ENCODE data around the gene CRIM1.

Gene CRIM1

DNA sequence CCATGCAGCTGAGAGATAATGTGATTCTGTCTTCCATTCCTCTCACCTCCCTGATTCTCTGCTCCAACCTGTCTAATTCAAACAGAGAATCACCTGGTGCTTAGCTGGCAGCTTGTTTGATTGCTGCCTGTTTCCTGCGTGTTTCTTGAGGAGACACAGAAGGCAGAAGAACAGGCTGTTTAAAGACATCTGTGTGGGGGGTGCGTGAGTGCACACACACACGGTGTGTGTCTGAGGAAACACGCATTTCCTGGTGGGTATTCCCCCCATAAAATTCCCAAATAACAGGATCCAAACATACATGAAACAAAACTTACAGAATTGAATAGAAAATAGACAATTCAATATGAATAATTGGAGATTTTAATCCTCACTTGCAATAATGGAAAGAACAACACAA, 29.3 kb upstream of the CRIM1 start:
- Histone ChIP-seq H3K27me3 (no peaks in the 10 kb centered on the region), H3K9me3 (no peaks in the 10 kb centered on the region), H3K4me3 (ENCODE audit: low read depth in 1 of 2, low read length in 1 of 2) (no peak overlapping the region), H3K4me1 (ENCODE audit: control insufficient read depth in 1 of 2, insufficient read depth in 1 of 2, low read depth in 1 of 2, low read length in 1 of 2) (no peaks in the 10 kb centered on the region), H3K27ac (no peak overlapping the region), H3K36me3 (no peaks in the 10 kb centered on the region)
- TF ChIP-seq, protein P1, sequence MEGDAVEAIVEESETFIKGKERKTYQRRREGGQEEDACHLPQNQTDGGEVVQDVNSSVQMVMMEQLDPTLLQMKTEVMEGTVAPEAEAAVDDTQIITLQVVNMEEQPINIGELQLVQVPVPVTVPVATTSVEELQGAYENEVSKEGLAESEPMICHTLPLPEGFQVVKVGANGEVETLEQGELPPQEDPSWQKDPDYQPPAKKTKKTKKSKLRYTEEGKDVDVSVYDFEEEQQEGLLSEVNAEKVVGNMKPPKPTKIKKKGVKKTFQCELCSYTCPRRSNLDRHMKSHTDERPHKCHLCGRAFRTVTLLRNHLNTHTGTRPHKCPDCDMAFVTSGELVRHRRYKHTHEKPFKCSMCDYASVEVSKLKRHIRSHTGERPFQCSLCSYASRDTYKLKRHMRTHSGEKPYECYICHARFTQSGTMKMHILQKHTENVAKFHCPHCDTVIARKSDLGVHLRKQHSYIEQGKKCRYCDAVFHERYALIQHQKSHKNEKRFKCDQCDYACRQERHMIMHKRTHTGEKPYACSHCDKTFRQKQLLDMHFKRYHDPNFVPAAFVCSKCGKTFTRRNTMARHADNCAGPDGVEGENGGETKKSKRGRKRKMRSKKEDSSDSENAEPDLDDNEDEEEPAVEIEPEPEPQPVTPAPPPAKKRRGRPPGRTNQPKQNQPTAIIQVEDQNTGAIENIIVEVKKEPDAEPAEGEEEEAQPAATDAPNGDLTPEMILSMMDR (IDR thresholded peaks at IDR 0.05) = no peak

DNA sequence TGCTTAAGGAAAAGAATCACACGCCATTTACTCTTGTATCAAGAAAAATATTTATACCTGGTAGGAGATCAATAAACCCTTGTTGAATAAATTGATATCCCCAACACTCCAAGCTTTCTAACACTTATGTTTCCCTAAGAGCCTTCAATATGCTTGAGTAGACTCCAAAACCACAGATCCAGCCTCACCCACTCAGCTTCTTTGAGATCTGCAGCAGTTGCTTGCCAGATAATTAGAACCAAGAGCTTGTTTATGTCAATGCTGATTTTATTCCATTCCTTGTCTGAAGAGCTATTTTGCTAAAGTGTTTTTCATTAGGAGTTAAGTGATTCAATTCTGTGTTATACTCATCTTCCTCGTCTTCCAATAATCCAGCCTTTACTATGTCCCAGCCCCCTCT, 26.3 kb upstream of the CRIM1 start:
- Histone ChIP-seq H3K4me1 (ENCODE audit: control insufficient read depth in 1 of 2, insufficient read depth in 1 of 2, low read depth in 1 of 2, low read length in 1 of 2) (no peaks in the 10 kb centered on the region), H3K9me3 (no peaks in the 10 kb centered on the region), H3K36me3 (no peaks in the 10 kb centered on the region), H3K27ac (no peak overlapping the region), H3K4me3 (ENCODE audit: low read depth in 1 of 2, low read length in 1 of 2) (no peak overlapping the region), H3K27me3 (peaks cover 6% of the 10 kb centered on the region)
- TF ChIP-seq, protein P1 (IDR thresholded peaks at IDR 0.05) = no peak

DNA sequence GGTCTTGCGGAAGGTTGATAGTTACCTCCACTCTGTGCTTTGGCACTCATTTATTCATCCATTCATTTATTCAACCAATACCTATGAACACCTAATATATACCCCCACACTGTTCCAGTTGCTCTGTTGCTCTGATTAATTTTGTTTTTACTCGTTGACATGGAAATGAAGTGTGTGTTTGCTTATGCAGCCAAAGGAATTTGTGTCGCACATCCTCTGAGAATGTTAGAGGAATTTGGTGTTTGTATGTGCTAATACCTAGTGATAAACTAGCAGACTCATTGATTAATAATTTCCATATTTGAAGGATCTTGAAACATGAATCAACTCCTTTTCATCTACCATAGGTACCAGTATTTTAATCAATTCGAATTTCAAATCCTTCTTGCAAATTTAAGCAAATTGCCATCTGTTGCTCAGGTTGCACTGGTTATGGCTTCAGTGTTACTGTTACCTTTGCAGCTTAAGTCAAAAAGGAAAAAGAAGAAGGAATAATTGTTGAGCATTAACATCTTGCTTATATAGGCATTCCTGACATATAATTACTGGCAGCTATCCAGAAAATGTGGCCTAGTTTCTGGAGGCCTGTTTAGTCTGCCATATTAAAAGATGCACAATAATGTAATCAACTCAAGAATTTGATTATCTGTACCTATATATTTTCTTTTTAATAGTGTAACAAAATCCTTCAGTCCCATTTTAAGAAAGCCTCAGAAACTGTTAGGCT, 25.7 kb upstream of the CRIM1 start:
- Histone ChIP-seq H3K27ac (no peak overlapping the region), H3K4me1 (ENCODE audit: control insufficient read depth in 1 of 2, insufficient read depth in 1 of 2, low read depth in 1 of 2, low read length in 1 of 2) (no peaks in the 10 kb centered on the region), H3K27me3 (peaks cover 6% of the 10 kb centered on the region), H3K4me3 (ENCODE audit: low read depth in 1 of 2, low read length in 1 of 2) (no peak overlapping the region), H3K9me3 (no peaks in the 10 kb centered on the region), H3K36me3 (no peaks in the 10 kb centered on the region)
- TF ChIP-seq, protein P1 (IDR thresholded peaks at IDR 0.05) = no peak

DNA sequence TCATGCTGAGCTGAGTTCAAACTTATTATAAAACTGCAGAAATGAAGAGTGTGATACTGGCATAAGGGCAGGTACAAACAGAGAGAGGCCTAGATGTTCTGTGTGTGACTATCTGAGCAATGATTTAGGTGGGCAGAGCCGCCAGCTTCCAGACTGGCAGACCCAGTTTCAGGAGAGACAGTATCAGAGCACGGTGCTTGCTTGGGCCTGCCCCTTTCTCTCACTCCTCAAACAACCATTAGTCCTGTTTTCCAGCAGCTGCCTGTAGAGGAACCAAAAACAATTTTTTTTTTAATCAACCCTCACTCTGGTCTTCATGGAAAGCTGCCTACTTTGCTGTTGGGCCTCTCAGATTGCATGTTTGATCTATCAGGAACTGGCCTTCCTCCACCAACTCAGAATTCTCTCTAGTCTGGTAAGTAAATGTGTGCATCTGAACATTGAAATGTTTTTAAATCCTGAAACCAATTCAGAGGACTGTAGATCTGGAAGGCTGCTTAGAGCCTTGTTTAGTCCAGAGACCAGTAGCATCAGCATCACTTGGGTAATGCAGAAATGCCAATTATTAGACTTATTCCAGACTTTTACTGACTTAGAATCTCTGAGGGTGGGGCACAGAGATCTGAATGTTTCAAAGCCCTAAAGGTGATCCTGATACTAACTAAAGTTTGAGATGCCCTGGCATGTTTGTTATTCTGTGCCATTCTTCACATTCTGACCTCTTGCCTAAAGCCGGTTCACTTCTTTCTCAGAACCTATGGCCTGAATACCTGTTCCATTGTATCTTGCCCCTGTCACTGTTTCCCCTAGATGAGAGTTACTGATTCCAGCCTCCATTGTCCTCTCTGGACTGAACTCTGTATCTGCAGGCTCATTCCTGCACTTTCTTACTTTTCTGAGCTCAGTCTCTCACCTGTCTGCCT, 24.8 kb upstream of the CRIM1 start:
- Histone ChIP-seq H3K9me3 (no peaks in the 10 kb centered on the region), H3K4me1 (ENCODE audit: control insufficient read depth in 1 of 2, insufficient read depth in 1 of 2, low read depth in 1 of 2, low read length in 1 of 2) (no peaks in the 10 kb centered on the region), H3K4me3 (ENCODE audit: low read depth in 1 of 2, low read length in 1 of 2) (no peak overlapping the region), H3K27me3 (peaks cover 13% of the 10 kb centered on the region), H3K36me3 (no peaks in the 10 kb centered on the region), H3K27ac (no peak overlapping the region)
- TF ChIP-seq, protein P1 (IDR thresholded peaks at IDR 0.05) = no peak

DNA sequence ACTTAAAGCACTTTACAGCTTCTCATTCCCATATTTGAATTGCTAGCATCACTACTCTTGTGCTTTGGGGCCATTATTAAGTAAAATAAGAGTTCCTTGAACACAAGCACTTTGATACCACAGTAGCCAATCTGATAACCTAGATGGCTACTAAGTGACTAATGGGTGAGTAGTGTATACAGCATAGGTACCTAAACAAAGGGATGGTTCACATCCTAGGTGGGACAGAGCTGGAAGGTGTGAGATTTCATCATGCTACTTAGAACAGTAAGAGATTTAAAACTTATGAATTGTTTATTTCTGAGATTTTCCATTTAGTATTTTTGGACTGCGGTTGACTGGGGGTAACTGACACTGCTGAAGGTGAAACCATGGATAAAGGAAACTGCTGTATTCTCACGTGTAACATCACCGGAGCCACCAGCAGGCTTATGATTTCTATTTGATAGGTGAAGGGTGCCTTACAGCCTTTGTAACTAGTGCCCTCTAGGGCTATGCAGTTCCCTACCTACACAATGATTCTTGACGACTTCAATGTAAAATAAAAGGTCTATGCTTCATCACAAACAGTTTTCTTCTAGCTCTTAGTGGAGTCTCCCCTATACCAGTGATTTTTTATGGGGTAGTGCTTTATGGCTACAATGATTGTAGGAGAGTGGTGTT, 22.1 kb upstream of the CRIM1 start:
- no peaks in the 10 kb centered on the region for H3K9me3 ChIP-seq

More for the DNA sequence above, 22.1 kb upstream of the CRIM1 start:
- TF ChIP-seq, protein P1 (IDR thresholded peaks at IDR 0.05) = no peak
- Histone ChIP-seq H3K4me1 (ENCODE audit: control insufficient read depth in 1 of 2, insufficient read depth in 1 of 2, low read depth in 1 of 2, low read length in 1 of 2) (no peaks in the 10 kb centered on the region), H3K27me3 (peaks cover 21% of the 10 kb centered on the region), H3K4me3 (ENCODE audit: low read depth in 1 of 2, low read length in 1 of 2) (no peak overlapping the region), H3K27ac (no peak overlapping the region), H3K36me3 (no peaks in the 10 kb centered on the region)

Data from neutrophil (primary cell).